GM19025 (cell line): ENCODE results near the gene CCDC102A.

Experiments
- ATAC-seq: cut with Tn5 transposase; IDR thresholded peaks from one replicate; pipeline ENCODE4 v1.9.1; 2021; ENCODE audit warnings: mild to moderate bottlenecking, low read depth, moderate library complexity; ENCODE audit not compliant: unreplicated experiment

The CCDC102A gene

GRCh38 chr16:57468346-57468745 lies 68.0 kb downstream of the CCDC102A start:
- ATAC-seq: no peak

DNA sequence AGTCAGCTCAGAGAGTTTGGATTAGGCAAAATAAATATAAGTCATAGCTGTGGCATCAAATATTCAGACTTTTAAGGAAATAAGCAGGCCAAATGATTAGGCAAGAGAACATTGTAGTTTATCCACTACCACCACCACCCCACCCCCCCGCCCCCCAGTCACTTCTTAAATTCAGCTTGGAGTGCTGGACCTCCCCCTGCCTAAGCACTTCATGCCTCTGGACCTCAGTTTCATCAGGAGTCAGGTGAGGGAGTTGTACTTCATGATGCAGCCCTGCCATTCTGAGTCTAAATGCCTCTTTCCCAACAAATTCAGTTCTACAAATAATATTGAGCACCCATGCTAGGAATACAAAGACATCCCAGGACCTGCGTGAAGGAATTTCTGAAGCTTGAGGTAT lies 71.8 kb downstream of the CCDC102A start:
- no peak for ATAC-seq

DNA sequence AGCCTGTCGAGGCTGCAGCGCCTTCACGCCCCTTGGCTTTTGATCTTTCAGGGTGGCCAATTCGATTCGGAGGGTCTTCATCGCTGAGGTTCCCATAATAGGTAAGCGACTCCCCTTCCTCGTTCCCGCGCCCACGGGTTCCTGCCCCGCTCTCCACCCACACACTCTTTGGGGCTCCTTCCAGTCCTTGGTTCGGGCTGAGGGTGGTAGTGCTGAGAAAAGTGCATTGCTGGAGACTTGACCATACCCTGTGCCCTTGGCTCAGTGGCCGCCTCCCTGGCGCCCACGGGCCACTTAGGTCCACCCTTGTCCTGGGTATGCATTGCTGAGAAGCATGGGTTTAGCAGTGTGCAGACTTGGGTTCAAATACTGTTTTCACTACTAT lies 73.4 kb downstream of the CCDC102A start:
- ATAC-seq: no peak

GRCh38 chr16:57462209-57462977 lies 74.0 kb downstream of the CCDC102A start, which contains the start of gene POLR2C:
Gene POLR2C, plus strand, starts transcription at chr16:57462679. Its CDS starts 46 bp downstream, at chr16:57462725.
- peak; percentile 94 for ATAC-seq
